DMS53 treated with DMSO at 0.1 percent for 48 hours (cell line): ENCODE results near the gene HSPB6.

Experiments
- DNase-seq: peaks from one replicate; lab custom pipeline; 2025; ENCODE audit not compliant: unreplicated experiment; lab: John Stamatoyannopoulos, UW

Gene HSPB6

GRCh38 chr19:35746531-35746930 is 10.3 kb downstream of the HSPB6 start:
- DNase-seq: no peak

- no peak for DNase-seq
These were observed 10.8 kb downstream of the HSPB6 start for GRCh38 chr19:35746087-35746462.

DNA sequence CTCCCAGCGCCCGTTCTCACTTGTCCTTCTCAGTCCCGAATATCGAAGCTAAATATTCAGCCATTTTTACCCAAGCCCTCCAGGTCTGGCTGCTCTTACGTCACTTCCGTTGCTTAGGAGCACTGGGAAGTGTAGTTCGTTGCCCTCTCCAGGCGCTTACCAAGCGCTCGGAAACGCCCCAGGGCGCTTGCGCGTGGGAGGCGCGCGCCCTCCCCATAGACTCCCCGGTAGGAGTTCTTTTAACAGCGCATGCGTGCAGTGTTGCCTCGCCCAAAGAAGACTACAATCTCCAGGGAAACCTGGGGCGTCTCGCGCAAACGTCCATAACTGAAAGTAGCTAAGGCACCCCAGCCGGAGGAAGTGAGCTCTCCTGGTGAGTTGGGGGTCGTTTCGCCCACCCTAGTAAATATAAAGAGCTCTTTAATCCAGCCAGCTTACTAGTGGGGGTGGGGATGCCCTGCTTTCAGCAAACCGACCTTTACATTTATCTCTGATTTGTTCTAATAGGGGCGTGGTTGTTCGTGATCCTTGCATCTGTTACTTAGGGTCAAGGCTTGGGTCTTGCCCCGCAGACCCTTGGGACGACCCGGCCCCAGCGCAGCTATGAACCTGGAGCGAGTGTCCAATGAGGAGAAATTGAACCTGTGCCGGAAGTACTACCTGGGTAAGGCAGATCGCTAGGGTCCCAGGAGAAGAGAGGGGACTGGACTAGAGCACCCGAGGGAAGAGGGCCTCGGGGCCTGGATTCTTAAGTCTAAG is 11.3 kb downstream of the HSPB6 start, which contains the start of the genes PSENEN and U2AF1L4:
Gene PSENEN, plus strand, starts transcription at position 324 of the 759 bp plus-strand sequence. Its CDS starts 280 bp downstream, at position 604.
Gene U2AF1L4, minus strand, starts transcription at position 91 of the 759 bp plus-strand sequence. Its CDS starts 27 bp downstream, at position 64.
- peak; percentile 99 for DNase-seq

- peak; percentile 97 for DNase-seq
These were observed 12.2 kb downstream of the HSPB6 start for GRCh38 chr19:35744430-35745327.

- DNase-seq: no peak
These were observed 13.0 kb downstream of the HSPB6 start for GRCh38 chr19:35743640-35744429.

- DNase-seq: no peak
These were observed 14.6 kb downstream of the HSPB6 start, which contains the start of gene IGFLR1 for GRCh38 chr19:35742121-35742724. TSS of gene IGFLR1 (minus strand) at chr19:35742452. CDS start at chr19:35741180, 1,272 bp downstream.

DNA sequence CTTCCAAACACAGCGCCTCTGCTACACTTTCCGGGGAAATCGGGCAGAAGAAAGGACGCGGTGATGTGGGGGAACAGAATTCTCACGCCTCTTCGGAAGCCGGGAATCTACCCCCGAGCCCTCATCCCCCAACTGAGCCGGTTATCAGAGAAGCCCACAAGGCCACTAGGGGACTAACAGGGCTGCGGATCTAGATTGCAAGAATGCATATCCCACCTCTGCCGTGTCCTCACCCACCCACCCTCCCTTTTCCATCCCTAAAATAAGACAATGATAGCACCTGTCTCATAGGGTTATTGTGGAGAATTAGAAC is 15.7 kb downstream of the HSPB6 start:
- no peak for DNase-seq

- peak; percentile 99 for DNase-seq
These were observed 16.2 kb downstream of the HSPB6 start for GRCh38 chr19:35740423-35741202.

DNA sequence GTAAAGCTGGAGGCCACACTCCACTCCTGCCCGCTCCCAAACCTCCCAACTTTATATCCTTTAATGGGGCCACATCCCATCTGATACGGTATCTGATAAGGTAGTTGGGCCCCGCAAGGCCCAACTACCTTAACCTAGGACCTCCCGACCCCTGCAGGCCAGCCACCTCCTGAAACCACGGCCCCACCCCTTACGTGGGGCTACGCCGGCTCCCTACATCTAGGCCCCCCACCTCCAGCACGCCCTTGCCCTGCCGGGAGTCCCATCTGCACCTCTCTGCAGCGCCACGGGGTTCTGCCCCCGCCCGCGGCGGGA is 16.8 kb downstream of the HSPB6 start:
- no peak for DNase-seq

- no peak for DNase-seq
These were observed 17.3 kb downstream of the HSPB6 start for GRCh38 chr19:35739275-35740107.

GRCh38 chr19:35738887-35739229 is 18.0 kb downstream of the HSPB6 start:
- DNase-seq: no peak

GRCh38 chr19:35738021-35738886 is 18.6 kb downstream of the HSPB6 start:
- DNase-seq: no peak

- DNase-seq: no peak
These were observed 19.6 kb downstream of the HSPB6 start for GRCh38 chr19:35736913-35737886.

GRCh38 chr19:35734889-35735288 is 21.9 kb downstream of the HSPB6 start:
- DNase-seq: no peak

DNA sequence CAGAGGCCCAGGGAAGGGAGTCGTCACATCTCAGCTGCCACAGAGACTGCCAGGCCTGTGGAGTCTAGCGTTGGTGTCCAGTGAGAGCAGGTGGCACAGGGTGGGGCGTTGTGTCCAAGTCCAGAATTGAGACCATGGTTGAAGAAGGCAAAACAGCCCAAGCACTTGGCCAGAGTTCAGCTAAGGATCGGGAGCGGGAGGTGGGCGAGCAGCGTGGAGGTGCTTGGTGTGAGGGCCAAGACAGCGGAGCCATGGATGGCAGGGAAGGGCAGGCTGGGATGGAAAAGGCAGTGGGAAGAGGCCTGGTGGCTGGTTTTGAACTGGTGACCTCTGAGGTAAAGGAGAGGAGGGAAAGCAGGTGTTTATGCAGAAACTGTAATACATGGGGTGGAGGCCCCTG is 22.6 kb downstream of the HSPB6 start:
- DNase-seq: no peak

- DNase-seq: no peak
These were observed 23.4 kb downstream of the HSPB6 start for GRCh38 chr19:35733180-35734125.
